K562 (cell line): Measurements from ENCODE around the gene RAB31. TPM values are rescaled to one million over a fixed set of nuclear protein-coding genes. Genes with fewer than 3 reads are reported as not detected.

Experiments used
- ARID2 ChIP-seq: fragments of 450-650 bp; IDR thresholded peaks from 2 replicates; pipeline ENCODE4 v1.6.1; 2017; ENCODE audit warnings: antibody characterized with exemption, mild to moderate bottlenecking
- ARID3B ChIP-seq: fragments of 250-450 bp; sonication (Bioruptor Pico); IDR thresholded peaks from 2 replicates; pipeline ENCODE4 v1.4.0; 2020; ENCODE audit warnings: borderline replicate concordance
- FOXM1 ChIP-seq, 2 experiments: fragments of 450-650 bp in 1 of 2; sonication (generic) in 1 of 2; formaldehyde crosslinking in 1 of 2; IDR thresholded peaks; 2 replicates each; pipeline versions ENCODE4 v1.6.1 to v1.9.0; 2017 to 2022; ENCODE audit warnings: low read depth in 2 of 2, mild to moderate bottlenecking in 2 of 2, missing genetic modification reagents in 1 of 2, moderate library complexity in 1 of 2
- MEF2D ChIP-seq: conservative IDR thresholded peaks from 2 replicates; pipeline ENCODE4 v1.6.1; 2016; ENCODE audit warnings: low read depth, missing genetic modification characterization, missing compliant biosample characterization
- RREB1 ChIP-seq: fragments of 250-450 bp; sonication (Bioruptor Pico); IDR thresholded peaks from 2 replicates; pipeline ENCODE4 v1.4.0; 2020
- TFE3 ChIP-seq: fragments of 450-650 bp; formaldehyde crosslinking; IDR thresholded peaks from 2 replicates; pipeline ENCODE4 v1.4.0; 2020; ENCODE audit warnings: mild to moderate bottlenecking, mixed read lengths
- TSHZ1 ChIP-seq: fragments of 250-450 bp; sonication (Bioruptor Pico); IDR thresholded peaks from 2 replicates; pipeline ENCODE4 v1.4.0; 2020; ENCODE audit warnings: mild to moderate bottlenecking, moderate library complexity
- ZNF436 ChIP-seq: fragments of 250-450, 450-650 bp; sonication (Bioruptor Pico); formaldehyde crosslinking; IDR thresholded peaks from 2 replicates; pipeline ENCODE4 v1.7.0; 2020; ENCODE audit warnings: mild to moderate bottlenecking
- ZNF445 ChIP-seq: fragments of 250-450 bp; sonication (Bioruptor Pico); IDR thresholded peaks from 2 replicates; pipeline ENCODE4 v1.4.0; 2020; ENCODE audit warnings: low read depth, mild to moderate bottlenecking, moderate library complexity
- ZNF449 ChIP-seq: fragments of 250-450 bp; sonication (Bioruptor Pico); IDR thresholded peaks from 2 replicates; pipeline ENCODE4 v1.8.0; 2022; ENCODE audit warnings: moderate library complexity, mild to moderate bottlenecking, inconsistent platforms
- polyA plus RNA-seq, 8 experiments: library from polyadenylated mRNA; depleted of rRNA in 4 of 8; stranded (reverse) in 5 of 8; unstranded in 3 of 8; fragments of >200 nt; fragmentation: Nextera tagmentation in 2 of 8; fragmentation: Illumina TruSeq in 1 of 8; extraction: Ambion mirVana in 2 of 8; extraction: Trizol in 1 of 8; gene quantifications; 2 replicates each; pipeline versions ENCODE4 v1.2.1 to v1.2.3, GENCODE V29; 2011 to 2014; ENCODE audit warnings: inconsistent platforms in 1 of 8, missing spikeins in 1 of 8
- total RNA-seq, 7 experiments: library from RNA; depleted of rRNA in 6 of 7; stranded (reverse); fragments of >200 nt in 6 of 7; fragmentation: Illumina TruSeq in 2 of 7; extraction: Trizol in 2 of 7; gene quantifications; 2 replicates each; pipeline versions ENCODE4 v1.2.1 to v1.2.3, GENCODE V29; 2011 to 2021; ENCODE audit warnings: low replicate concordance in 1 of 7
- TF ChIP-seq, protein P1 (sequence below): fragments of 250-450 bp; sonication (Bioruptor Pico); IDR thresholded peaks from 2 replicates; pipeline ENCODE4 v1.8.0; 2022; ENCODE audit warnings: moderate library complexity, mild to moderate bottlenecking, inconsistent platforms

Gene RAB31
- total and polyA plus RNA-seq, 9 of the 15 experiments (the other 6 are each of a cell fraction or from before 2014, with no cell fraction given) = 20.7 to 70.4 (median 41.3) TPM

DNA sequence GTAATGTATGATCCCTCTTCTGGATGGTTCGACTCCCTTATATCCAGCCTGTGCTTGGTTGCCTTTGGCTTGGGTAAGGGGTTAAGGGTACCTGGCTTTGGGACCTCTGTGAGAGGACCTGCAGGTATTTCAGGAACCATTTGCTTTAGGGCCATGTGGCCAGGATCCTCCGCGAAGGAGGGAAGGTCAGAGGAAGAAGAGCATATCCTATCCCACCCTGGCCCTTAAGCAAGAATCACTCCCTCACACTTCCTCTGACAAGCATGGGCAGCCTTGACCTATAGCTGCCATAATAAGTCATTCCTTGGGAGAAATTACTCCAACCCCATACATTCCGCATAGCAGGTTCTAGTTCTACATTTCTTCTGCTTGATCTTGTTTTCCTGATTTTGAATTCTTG is 118.6 kb downstream of the RAB31 start (continued):
- TF ChIP-seq ZNF436 (no peak), RREB1 (CRISPR knock-in tag) (0 out of 2 replicates have a peak, but pooled peaks have one; percentile 21), MEF2D (tag) (peak; percentile 3; the same call in 1 of the 2 replicates), TSHZ1 (CRISPR knock-in tag) (0 out of 2 replicates have a peak, but pooled peaks have one; percentile 39), ZNF445 (CRISPR knock-in tag) (no peak), ZNF449 (CRISPR knock-in tag) (no peak), ARID3B (CRISPR knock-in tag) (0 out of 2 replicates have a peak, but pooled peaks have one; percentile 10), TFE3 (no peak), ARID2 (no peak), FOXM1 (IDR thresholded peaks at IDR 0.05; ENCODE audit: low read depth) (no peak), FOXM1 (CRISPR knock-in tag; IDR thresholded peaks at IDR 0.05; ENCODE audit: low read depth) (no peak)
- TF ChIP-seq, protein P1, sequence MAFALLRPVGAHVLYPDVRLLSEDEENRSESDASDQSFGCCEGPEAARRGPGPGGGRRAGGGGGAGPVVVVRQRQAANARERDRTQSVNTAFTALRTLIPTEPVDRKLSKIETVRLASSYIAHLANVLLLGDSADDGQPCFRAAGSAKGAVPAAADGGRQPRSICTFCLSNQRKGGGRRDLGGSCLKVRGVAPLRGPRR (CRISPR knock-in tag) = no peak
